Duodenal mucosa (tissue), 2 donors: ENCODE data around the gene TMEM120A.
"Not testable (repeated sequence)": the region's sequence is repeated elsewhere in the genome, so short reads cannot be mapped to it uniquely, and the experiment has no call there.

Experiments
- H3K27ac ChIP-seq: one replicate; pipeline ENCODE4 v1.7.0; 2013; ENCODE audit warnings: low read depth, low read length
- H3K27me3 ChIP-seq, 2 donors: one replicate each; pipeline ENCODE4 v1.7.0; 2013; ENCODE audit warnings: low read length in 2 of 2, control low read depth in 1 of 2; ENCODE audit not compliant: insufficient read depth in 2 of 2, control insufficient read depth in 1 of 2
- H3K36me3 ChIP-seq, 2 donors: one replicate each; pipeline ENCODE4 v1.7.0; 2013; ENCODE audit warnings: low read length in 2 of 2, control low read depth in 1 of 2; ENCODE audit not compliant: insufficient read depth in 2 of 2, control insufficient read depth in 1 of 2
- H3K4me1 ChIP-seq, 2 donors: one replicate each; pipeline ENCODE4 v1.7.0; 2013; ENCODE audit warnings: low read length in 2 of 2, control low read depth in 1 of 2; ENCODE audit not compliant: insufficient read depth in 2 of 2, control insufficient read depth in 1 of 2
- H3K4me3 ChIP-seq, 2 donors: one replicate each; pipeline ENCODE4 v1.7.0; 2013; ENCODE audit warnings: low read length in 2 of 2, low read depth in 1 of 2
- H3K9ac ChIP-seq, 2 donors: one replicate each; pipeline ENCODE4 v1.7.0; 2013; ENCODE audit warnings: low read length in 2 of 2, low read depth in 1 of 2
- H3K9me3 ChIP-seq, 2 donors: one replicate each; pipeline ENCODE4 v1.7.0; 2013; ENCODE audit warnings: low read length in 2 of 2, control low read depth in 1 of 2; ENCODE audit not compliant: control insufficient read depth in 1 of 2

The TMEM120A gene

GRCh38 chr7:76016191-76016947, 22.0 kb upstream of the TMEM120A start:
- H3K9me3 ChIP-seq, result no peaks in the 10 kb centered on the region
- H3K27me3 ChIP-seq, result no peaks in the 10 kb centered on the region
- H3K27ac ChIP-seq, result no peak overlapping the region
- peaks cover under 1 to 20% of the 10 kb centered on the region in 2 donors for H3K36me3 ChIP-seq
- H3K9ac ChIP-seq, result no peak overlapping the region
- peaks cover 0 to 4% of the 10 kb centered on the region in 2 donors for H3K4me1 ChIP-seq
- H3K4me3 ChIP-seq, result no peak overlapping the region

- no peak overlapping the region for H3K4me3 ChIP-seq
- H3K9me3 ChIP-seq, result no peaks in the 10 kb centered on the region
- H3K9ac ChIP-seq, result no peak overlapping the region
Measured at GRCh38 chr7:76011442-76011861, 17.1 kb upstream of the TMEM120A start.

GRCh38 chr7:76009672-76010600, 15.5 kb upstream of the TMEM120A start:
- H3K36me3 ChIP-seq, result peaks cover 0 to 17% of the 10 kb centered on the region in 2 donors
- no peak overlapping the region for H3K4me3 ChIP-seq
- H3K27me3 ChIP-seq, result no peaks in the 10 kb centered on the region
- peaks cover 0 to 4% of the 10 kb centered on the region in 2 donors for H3K4me1 ChIP-seq
- no peaks in the 10 kb centered on the region for H3K9me3 ChIP-seq
- H3K9ac ChIP-seq, result no peak overlapping the region
- no peak overlapping the region for H3K27ac ChIP-seq

More at GRCh38 chr7:76011442-76011861, 17.1 kb upstream of the TMEM120A start:
- Histone ChIP-seq H3K27ac (no peak overlapping the region), H3K27me3 (no peaks in the 10 kb centered on the region), H3K4me1 (peaks cover 0 to 4% of the 10 kb centered on the region in 2 donors), H3K36me3 (peaks cover 0 to 12% of the 10 kb centered on the region in 2 donors)

- Histone ChIP-seq H3K9ac (no peak overlapping the region), H3K4me1 (peaks cover 0 to 4% of the 10 kb centered on the region in 2 donors), H3K27me3 (no peaks in the 10 kb centered on the region), H3K4me3 (no peak overlapping the region), H3K27ac (no peak overlapping the region), H3K9me3 (no peaks in the 10 kb centered on the region), H3K36me3 (peaks cover 5 to 24% of the 10 kb centered on the region in 2 donors)
Measured at GRCh38 chr7:76008156-76008687, 13.8 kb upstream of the TMEM120A start.

GRCh38 chr7:76005004-76005403, 10.6 kb upstream of the TMEM120A start:
- not testable (repeated sequence) for H3K27ac ChIP-seq, H3K4me1 ChIP-seq, H3K9ac ChIP-seq, H3K4me3 ChIP-seq, H3K9me3 ChIP-seq, H3K27me3 ChIP-seq
- H3K36me3 ChIP-seq, result peaks cover 5 to 35% of the 10 kb centered on the region in 2 donors

GRCh38 chr7:76003351-76003750, 9.0 kb upstream of the TMEM120A start:
- no peaks in the 10 kb centered on the region for H3K27me3 ChIP-seq
- no peak overlapping the region for H3K9ac ChIP-seq
- peaks cover 5 to 35% of the 10 kb centered on the region in 2 donors for H3K36me3 ChIP-seq

GRCh38 chr7:76002822-76003221, 8.4 kb upstream of the TMEM120A start:
- Histone ChIP-seq H3K9ac (no peak overlapping the region), H3K4me3 (no peak overlapping the region), H3K9me3 (no peaks in the 10 kb centered on the region), H3K27ac (no peak overlapping the region), H3K36me3 (peaks cover 5 to 35% of the 10 kb centered on the region in 2 donors), H3K4me1 (no peaks in the 10 kb centered on the region), H3K27me3 (no peaks in the 10 kb centered on the region)

More at GRCh38 chr7:76003351-76003750, 9.0 kb upstream of the TMEM120A start:
- Histone ChIP-seq H3K27ac (no peak overlapping the region), H3K4me3 (no peak overlapping the region), H3K4me1 (no peaks in the 10 kb centered on the region), H3K9me3 (no peaks in the 10 kb centered on the region)

GRCh38 chr7:76002139-76002538, 7.7 kb upstream of the TMEM120A start:
- Histone ChIP-seq H3K27ac (no peak overlapping the region), H3K27me3 (no peaks in the 10 kb centered on the region), H3K9me3 (no peaks in the 10 kb centered on the region), H3K4me1 (no peaks in the 10 kb centered on the region), H3K9ac (no peak overlapping the region), H3K4me3 (no peak overlapping the region), H3K36me3 (peaks cover 5 to 32% of the 10 kb centered on the region in 2 donors)

GRCh38 chr7:76000566-76000965, 6.2 kb upstream of the TMEM120A start:
- H3K36me3 ChIP-seq, result peaks cover 5 to 38% of the 10 kb centered on the region in 2 donors
- no peaks in the 10 kb centered on the region for H3K4me1 ChIP-seq
- no peaks in the 10 kb centered on the region for H3K27me3 ChIP-seq
- no peaks in the 10 kb centered on the region for H3K9me3 ChIP-seq
- H3K27ac ChIP-seq, result no peak overlapping the region
- H3K9ac ChIP-seq, result no peak overlapping the region
- H3K4me3 ChIP-seq, result no peak overlapping the region

GRCh38 chr7:75998038-75998437, 3.6 kb upstream of the TMEM120A start:
- Histone ChIP-seq H3K9ac (no peak overlapping the region), H3K27ac (no peak overlapping the region), H3K4me1 (peaks cover 12 to 14% of the 10 kb centered on the region in 2 donors), H3K36me3 (peaks cover 0 to 24% of the 10 kb centered on the region in 2 donors), H3K27me3 (no peaks in the 10 kb centered on the region), H3K4me3 (no peak overlapping the region), H3K9me3 (no peaks in the 10 kb centered on the region)
